H9 (cell line): Measurements from ENCODE around the gene MDGA2. TPM values are rescaled to one million over a fixed set of nuclear protein-coding genes. Genes with fewer than 3 reads are reported as not detected.

Experiments
- DNase-seq: peaks from one replicate; pipeline ENCODE4 v3.0.0-alpha.2; 2017
- H2AFZ ChIP-seq: one replicate; pipeline ENCODE4 v1.6.1; 2013; ENCODE audit warnings: mild to moderate bottlenecking, low read length, control low read depth, moderate library complexity
- H2AK5ac ChIP-seq: 2 replicates; pipeline ENCODE4 v1.6.1; 2013; ENCODE audit warnings: low read length, control low read depth, mixed read lengths; ENCODE audit not compliant: insufficient read length
- H2BK120ac ChIP-seq: one replicate; pipeline ENCODE4 v1.6.1; 2013; ENCODE audit warnings: low read depth, mild to moderate bottlenecking, low read length, control low read depth, inconsistent platforms; ENCODE audit not compliant: poor library complexity, severe bottlenecking
- H2BK12ac ChIP-seq: 2 replicates; pipeline ENCODE4 v1.6.1; 2013; ENCODE audit warnings: low read length, control low read depth, mixed read lengths, low read depth; ENCODE audit not compliant: insufficient read length
- H2BK15ac ChIP-seq: 2 replicates; pipeline ENCODE4 v1.6.1; 2013; ENCODE audit warnings: low read depth, low read length, control low read depth
- H2BK20ac ChIP-seq: one replicate; pipeline ENCODE4 v1.6.1; 2013; ENCODE audit warnings: low read depth, mild to moderate bottlenecking, low read length, control low read depth, inconsistent platforms; ENCODE audit not compliant: poor library complexity, severe bottlenecking
- H2BK5ac ChIP-seq: 2 replicates; pipeline ENCODE4 v1.6.1; 2013; ENCODE audit warnings: low read length, control low read depth, mixed read lengths; ENCODE audit not compliant: insufficient read length
- H3K14ac ChIP-seq: 2 replicates; pipeline ENCODE4 v1.6.1; 2013; ENCODE audit warnings: low read length, control low read depth; ENCODE audit not compliant: insufficient read depth
- H3K18ac ChIP-seq: 2 replicates; pipeline ENCODE4 v1.6.1; 2013; ENCODE audit warnings: low read depth, mild to moderate bottlenecking, mixed read lengths, low read length, control low read depth; ENCODE audit not compliant: insufficient read length
- H3K23ac ChIP-seq: 2 replicates; pipeline ENCODE4 v1.6.1; 2013; ENCODE audit warnings: low read length, control low read depth, mixed read lengths, low read depth; ENCODE audit not compliant: insufficient read length
- H3K23me2 ChIP-seq: 2 replicates; pipeline ENCODE4 v1.6.1; 2013; ENCODE audit warnings: low read depth, mild to moderate bottlenecking, mixed read lengths, low read length, control low read depth; ENCODE audit not compliant: insufficient read length, poor library complexity, severe bottlenecking
- H3K27ac ChIP-seq: 2 replicates; pipeline ENCODE4 v1.5.1; 2013; ENCODE audit warnings: low read length, control low read depth, mixed read lengths, low read depth; ENCODE audit not compliant: insufficient read length
- H3K27me3 ChIP-seq: 2 replicates; pipeline ENCODE4 v1.6.1; 2013; ENCODE audit warnings: low read length, control low read depth, inconsistent platforms; ENCODE audit not compliant: insufficient read depth
- H3K4ac ChIP-seq: 2 replicates; pipeline ENCODE4 v1.6.1; 2013; ENCODE audit warnings: low read depth, mild to moderate bottlenecking, control low read depth, inconsistent platforms, low read length, moderate library complexity
- H3K4me1 ChIP-seq: 2 replicates; pipeline ENCODE4 v1.6.1; 2013; ENCODE audit warnings: low read length, control low read depth, inconsistent platforms; ENCODE audit not compliant: insufficient read depth
- H3K4me2 ChIP-seq: 2 replicates; pipeline ENCODE4 v1.6.1; 2013; ENCODE audit warnings: low read length, control low read depth, mixed read lengths; ENCODE audit not compliant: insufficient read length, insufficient read depth
- H3K56ac ChIP-seq: 2 replicates; pipeline ENCODE4 v1.6.1; 2013; ENCODE audit warnings: low read depth, mild to moderate bottlenecking, mixed read lengths, low read length, control low read depth; ENCODE audit not compliant: insufficient read length
- H3K79me1 ChIP-seq: 2 replicates; pipeline ENCODE4 v1.6.1; 2013; ENCODE audit warnings: low read depth, mild to moderate bottlenecking, moderate library complexity, low read length, control low read depth, inconsistent platforms; ENCODE audit not compliant: insufficient read depth, poor library complexity, severe bottlenecking
- H3K79me2 ChIP-seq: 2 replicates; pipeline ENCODE4 v1.6.1; 2013; ENCODE audit warnings: low read length, control low read depth, inconsistent platforms; ENCODE audit not compliant: insufficient read depth
- H3K9ac ChIP-seq: 2 replicates; pipeline ENCODE4 v1.6.1; 2013; ENCODE audit warnings: low read length, control low read depth, mixed read lengths; ENCODE audit not compliant: insufficient read length; ENCODE audit errors: extremely low read depth
- H3K9me3 ChIP-seq: one replicate; pipeline ENCODE4 v1.6.1; 2013; ENCODE audit warnings: low read depth, low read length, inconsistent platforms; ENCODE audit not compliant: control insufficient read depth
- H3T11ph ChIP-seq: one replicate; pipeline ENCODE4 v1.6.1; 2013; ENCODE audit warnings: mild to moderate bottlenecking, low read length, control low read depth, inconsistent platforms
- H4K20me1 ChIP-seq: one replicate; pipeline ENCODE4 v1.6.1; 2013; ENCODE audit not compliant: control insufficient read depth, insufficient read length, insufficient read depth
- H4K5ac ChIP-seq: 2 replicates; pipeline ENCODE4 v1.6.1; 2013; ENCODE audit warnings: low read depth, mild to moderate bottlenecking, mixed read lengths, low read length, control low read depth; ENCODE audit not compliant: insufficient read length
- H4K8ac ChIP-seq: replicated peaks from 2 replicates; pipeline ENCODE4 v1.6.1; 2013; ENCODE audit warnings: low read length, control low read depth, mixed read lengths, low read depth; ENCODE audit not compliant: insufficient read length
- H4K91ac ChIP-seq: 2 replicates; pipeline ENCODE4 v1.6.1; 2013; ENCODE audit warnings: low read depth, mild to moderate bottlenecking, moderate library complexity, mixed read lengths, low read length, control low read depth; ENCODE audit not compliant: insufficient read length
- H3K27ac Mint-ChIP-seq, 3 experiments: 2 replicates in 2 of 3; 3 replicates in 1 of 3; pipeline ENCODE4 v1.8.0; 2020 to 2021; ENCODE audit warnings: mixed read lengths in 3 of 3, mild to moderate bottlenecking in 1 of 3, moderate library complexity in 1 of 3
- H3K27me3 Mint-ChIP-seq: 2 replicates; pipeline ENCODE4 v1.8.0; 2021; ENCODE audit warnings: low read depth, mild to moderate bottlenecking, moderate library complexity, mixed read lengths
- H3K36me3 Mint-ChIP-seq, 3 experiments: 2 replicates in 2 of 3; 3 replicates in 1 of 3; pipeline ENCODE4 v1.8.0; 2020 to 2021; ENCODE audit warnings: low read depth in 3 of 3, mixed read lengths in 3 of 3; ENCODE audit not compliant: insufficient read depth in 1 of 3
- H3K4me1 Mint-ChIP-seq, 2 experiments: 2 replicates each; pipeline ENCODE4 v1.8.0; 2020; ENCODE audit warnings: mixed read lengths in 2 of 2
- H3K4me3 Mint-ChIP-seq, 2 experiments: 2 replicates in 1 of 2; 3 replicates in 1 of 2; pipeline ENCODE4 v1.8.0; 2020 to 2021; ENCODE audit warnings: mild to moderate bottlenecking in 2 of 2, mixed read lengths in 2 of 2, moderate library complexity in 1 of 2
- H3K9me3 Mint-ChIP-seq, 2 experiments: 2 replicates in 1 of 2; 3 replicates in 1 of 2; pipeline ENCODE4 v1.8.0; 2020; ENCODE audit warnings: mild to moderate bottlenecking in 2 of 2, mixed read lengths in 2 of 2, moderate library complexity in 1 of 2
- WGBS: extraction: QIAGEN DNeasy Blood & Tissue Kit; methylation state at CpG from one replicate; pipeline ENCODE4 v1.1.7; 2013; ENCODE audit warnings: missing lambda C conversion rate, low lambda C conversion rate, mixed read lengths; ENCODE audit not compliant: insufficient read length; ENCODE audit errors: extremely low coverage; 5-methylcytosine and 5-hydroxymethylcytosine counted together
- total RNA-seq: library from RNA; stranded (reverse); gene quantifications from 2 replicates; pipeline ENCODE4 v1.2.1, GENCODE V29; 2021
- TF ChIP-seq, protein P1 (sequence below): fragments of 200-600 bp; sonication (generic); conservative IDR thresholded peaks from 3 replicates; pipeline ENCODE4 v1.8.0; 2021; ENCODE audit warnings: antibody characterized with exemption, mild to moderate bottlenecking

The MDGA2 gene
- total RNA-seq, 1 experiment from 2014 or later = 1.9 TPM

DNA sequence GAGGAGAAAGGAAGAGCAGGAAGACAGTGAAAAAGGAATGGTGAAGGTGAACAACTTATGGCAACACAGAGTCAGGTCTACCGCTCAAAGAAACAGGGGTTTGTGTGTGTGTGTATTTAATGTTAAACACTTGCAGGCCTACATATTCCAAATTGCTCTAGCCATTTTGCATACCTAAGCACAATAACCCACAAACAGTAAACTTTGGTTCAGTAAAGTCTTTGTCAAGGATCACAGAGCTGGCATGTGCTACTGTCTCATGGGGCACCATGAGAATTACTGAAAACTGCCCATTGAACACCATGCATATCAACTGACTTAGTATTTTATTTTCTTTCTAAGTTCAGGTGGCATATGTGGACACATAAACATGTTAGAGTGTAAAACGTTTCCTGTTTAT lies 163.6 kb downstream of the MDGA2 start:
- Mint-ChIP-seq H3K4me3 (no peak overlapping the region), H3K4me1 (peaks cover 15 to 16% of the 10 kb centered on the region in 2 experiments), H3K27ac (no peak overlapping the region; a peak in 1 of 7 replicates), H3K9me3 (no peaks in the 10 kb centered on the region), H3K27me3 (no peaks in the 10 kb centered on the region), H3K36me3 (no peaks in the 10 kb centered on the region)
- Histone ChIP-seq H3K4me1 (no peaks in the 10 kb centered on the region; the same call in 1 of the 2 replicates), H3K56ac (no peak overlapping the region), H3K27ac (no peak overlapping the region), H3T11ph (no peak overlapping the region), H3K79me2 (no peaks in the 10 kb centered on the region), H2BK15ac (no peak overlapping the region), H3K18ac (no peak overlapping the region), H4K20me1 (no peaks in the 10 kb centered on the region), H3K4ac (no peak overlapping the region), H2BK120ac (no peak overlapping the region), H3K27me3 (no peaks in the 10 kb centered on the region), H4K5ac (no peak overlapping the region), H3K14ac (no peak overlapping the region), H2BK20ac (no peak overlapping the region), H2BK5ac (no peak overlapping the region), H3K23me2 (no peaks in the 10 kb centered on the region), H4K8ac (no peak overlapping the region), H3K4me2 (no peak overlapping the region), H2AFZ (no peak overlapping the region), H4K91ac (no peak overlapping the region), H3K79me1 (no peaks in the 10 kb centered on the region), H2BK12ac (no peak overlapping the region), H3K9me3 (no peaks in the 10 kb centered on the region), H2AK5ac (no peak overlapping the region), H3K23ac (no peak overlapping the region), H3K9ac (no peak overlapping the region)
- no peak for DNase-seq
- no CpG with 5 or more reads among the region's 2 CpGs for WGBS
- TF ChIP-seq, protein P1, sequence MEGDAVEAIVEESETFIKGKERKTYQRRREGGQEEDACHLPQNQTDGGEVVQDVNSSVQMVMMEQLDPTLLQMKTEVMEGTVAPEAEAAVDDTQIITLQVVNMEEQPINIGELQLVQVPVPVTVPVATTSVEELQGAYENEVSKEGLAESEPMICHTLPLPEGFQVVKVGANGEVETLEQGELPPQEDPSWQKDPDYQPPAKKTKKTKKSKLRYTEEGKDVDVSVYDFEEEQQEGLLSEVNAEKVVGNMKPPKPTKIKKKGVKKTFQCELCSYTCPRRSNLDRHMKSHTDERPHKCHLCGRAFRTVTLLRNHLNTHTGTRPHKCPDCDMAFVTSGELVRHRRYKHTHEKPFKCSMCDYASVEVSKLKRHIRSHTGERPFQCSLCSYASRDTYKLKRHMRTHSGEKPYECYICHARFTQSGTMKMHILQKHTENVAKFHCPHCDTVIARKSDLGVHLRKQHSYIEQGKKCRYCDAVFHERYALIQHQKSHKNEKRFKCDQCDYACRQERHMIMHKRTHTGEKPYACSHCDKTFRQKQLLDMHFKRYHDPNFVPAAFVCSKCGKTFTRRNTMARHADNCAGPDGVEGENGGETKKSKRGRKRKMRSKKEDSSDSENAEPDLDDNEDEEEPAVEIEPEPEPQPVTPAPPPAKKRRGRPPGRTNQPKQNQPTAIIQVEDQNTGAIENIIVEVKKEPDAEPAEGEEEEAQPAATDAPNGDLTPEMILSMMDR = no peak
